ENCODE results near the gene AHNAK. TPM values are rescaled to one million over a fixed set of nuclear protein-coding genes. Genes with fewer than 3 reads are reported as not detected.

AHNAK gene
- total and polyA plus RNA-seq, 2 of the 8 experiments (the other 6 are each of a cell fraction or from before 2014, with no cell fraction given): 2.0 to 5.8 TPM

GRCh38 chr11:62505059-62505439 lies 41.6 kb downstream of the AHNAK start (continued):
- 0 out of 2 replicates have a peak, but pooled peaks have one; percentile 2 for TF ChIP-seq TBP (IDR thresholded peaks at IDR 0.05; ENCODE audit: low read depth, low read length)
- peak; percentile 95 for TF ChIP-seq SRF (IDR thresholded peaks at IDR 0.05; ENCODE audit: low read depth, low read length)
- peak; percentile 61 for TF ChIP-seq SAP30 (IDR thresholded peaks at IDR 0.05; ENCODE audit: insufficient read depth, insufficient replicate concordance, low read length)
